Stimulated activated CD8-positive, alpha-beta memory T cell treated with anti-CD3 and anti-CD28 coated beads, Interleukin-4, amount 100 ng/mL, for 24 hours (primary cell): ENCODE measurements around the gene SLC25A17.
"Not testable (repeated sequence)": the region's sequence is repeated elsewhere in the genome, so short reads cannot be mapped to it uniquely, and the experiment has no call there.

Experiments
- DNase-seq: peaks from one replicate; pipeline ENCODE4 v3.0.0-alpha.2; 2020; ENCODE audit warnings: low read depth

The SLC25A17 gene

GRCh38 chr22:40818192-40818746 lies 877 bp downstream of the SLC25A17 start:
- no peak for DNase-seq

DNA sequence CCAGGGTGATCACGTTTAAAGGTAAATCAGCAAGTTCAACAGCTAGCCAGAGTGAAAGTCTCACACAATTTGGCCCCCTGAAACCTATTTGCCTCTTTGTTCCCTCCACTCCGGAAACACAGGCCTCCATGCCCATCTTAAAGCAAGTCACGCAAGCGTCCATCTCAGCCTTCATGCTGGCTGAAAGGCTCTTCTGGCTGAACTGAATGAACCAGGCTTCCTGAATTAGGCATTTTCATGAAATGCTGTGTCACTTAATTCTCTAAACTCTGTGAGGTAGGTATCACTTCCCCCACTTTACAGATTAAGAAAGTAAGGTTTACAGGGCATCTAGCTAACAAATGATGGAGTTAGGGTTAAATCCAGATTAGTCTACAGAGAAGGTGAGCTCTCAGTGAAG lies 1.4 kb downstream of the SLC25A17 start:
- no peak for DNase-seq

DNA sequence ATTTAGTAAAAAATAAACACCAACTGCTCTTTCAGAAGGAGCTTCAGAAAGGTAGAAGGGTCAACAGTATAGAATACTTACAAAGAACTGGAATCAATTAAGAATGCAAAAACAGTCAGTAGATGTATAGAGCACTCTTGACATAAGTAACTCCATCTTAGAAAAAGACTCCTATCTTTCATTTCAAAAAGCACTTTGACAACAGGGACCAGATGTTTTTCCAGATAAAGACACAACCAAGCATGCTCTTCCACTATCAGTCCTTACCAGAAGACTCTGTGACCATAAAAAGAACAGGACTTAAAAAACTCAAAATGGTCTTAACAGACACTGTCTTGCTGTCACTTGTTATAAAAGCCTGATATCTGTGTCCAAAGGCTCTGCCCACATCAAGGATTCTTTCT lies 5.2 kb downstream of the SLC25A17 start:
- DNase-seq: no peak

DNA sequence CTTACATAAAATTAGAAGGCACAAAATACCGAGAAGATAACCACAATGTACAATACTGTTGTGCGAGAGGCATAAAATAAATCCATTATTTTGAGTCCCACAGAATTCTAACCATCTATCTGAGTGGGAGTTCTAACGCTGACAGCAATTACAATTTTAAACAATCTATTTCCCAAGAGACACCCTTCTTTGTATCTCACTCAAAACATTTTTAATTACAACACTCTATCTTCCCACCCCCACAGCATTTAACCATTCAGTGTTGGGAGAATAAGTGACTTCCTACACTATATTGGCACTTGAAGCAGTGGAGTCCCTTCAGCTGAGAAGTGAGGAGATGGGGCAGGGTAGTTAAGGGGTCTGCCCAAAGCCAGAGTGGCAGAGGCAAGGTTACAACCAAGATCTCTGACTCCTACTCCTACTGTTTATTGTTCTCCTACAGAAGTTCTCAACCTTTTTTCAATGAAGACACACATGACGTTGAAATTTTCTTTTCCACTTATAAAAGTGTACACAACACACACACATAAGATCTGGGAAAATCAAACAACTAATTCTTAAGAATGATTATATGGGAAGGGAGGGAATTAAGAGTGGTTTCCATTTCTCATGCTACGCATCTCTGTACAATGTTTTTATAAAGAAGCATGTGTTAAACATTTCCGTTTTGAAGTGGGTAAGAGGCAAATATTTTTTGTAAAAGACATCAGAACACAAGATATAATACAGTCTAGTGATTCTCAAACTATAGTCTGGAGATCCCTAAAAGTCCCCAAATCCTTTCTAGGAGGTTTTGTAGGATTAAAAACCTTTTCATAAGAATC lies 10.9 kb downstream of the SLC25A17 start:
- DNase-seq: no peak

GRCh38 chr22:40806711-40807110 lies 12.4 kb downstream of the SLC25A17 start:
- DNase-seq: no peak

DNA sequence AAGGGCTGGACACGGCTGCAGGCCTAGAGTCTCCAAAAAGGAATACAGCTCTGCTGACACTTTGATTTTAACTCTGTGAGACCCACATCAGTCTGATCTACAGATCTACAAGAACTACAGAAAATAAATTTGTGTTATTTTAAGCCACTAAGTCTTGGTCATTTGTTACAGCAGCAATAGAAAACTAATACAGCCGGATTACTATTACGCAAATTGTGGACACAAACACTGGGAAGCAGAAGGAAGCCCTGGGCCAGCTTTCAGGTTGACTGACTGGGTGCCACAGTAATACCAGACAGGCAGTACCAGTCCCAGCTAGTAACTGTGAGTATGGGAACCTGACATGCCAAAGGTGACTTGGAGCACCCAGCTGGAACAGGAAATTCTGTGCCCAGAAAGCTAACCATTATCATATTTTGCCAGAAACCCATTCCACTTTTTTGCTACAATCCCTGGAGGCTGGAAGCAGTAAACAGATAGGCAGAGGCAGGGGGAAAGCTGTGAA lies 13.4 kb downstream of the SLC25A17 start:
- no peak for DNase-seq

DNA sequence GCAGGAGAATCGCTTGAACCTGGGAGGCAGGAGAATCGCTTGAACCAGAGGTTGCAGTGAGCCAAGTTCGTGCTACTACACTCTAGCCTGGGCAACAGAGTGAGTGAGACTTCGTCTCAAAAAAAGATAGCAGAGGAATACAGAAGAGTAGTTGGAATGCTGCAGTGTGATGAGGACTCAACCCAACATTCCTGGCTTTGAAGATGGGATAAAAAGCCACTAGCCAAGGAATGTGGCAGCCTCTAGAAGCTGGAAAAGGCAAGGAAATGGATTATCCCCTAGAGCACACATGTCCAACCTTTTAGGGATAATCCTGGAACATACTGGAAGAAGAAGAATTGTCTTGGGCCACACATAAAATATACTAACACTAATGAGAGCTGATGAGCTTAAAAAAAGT lies 13.9 kb downstream of the SLC25A17 start:
- no peak for DNase-seq

DNA sequence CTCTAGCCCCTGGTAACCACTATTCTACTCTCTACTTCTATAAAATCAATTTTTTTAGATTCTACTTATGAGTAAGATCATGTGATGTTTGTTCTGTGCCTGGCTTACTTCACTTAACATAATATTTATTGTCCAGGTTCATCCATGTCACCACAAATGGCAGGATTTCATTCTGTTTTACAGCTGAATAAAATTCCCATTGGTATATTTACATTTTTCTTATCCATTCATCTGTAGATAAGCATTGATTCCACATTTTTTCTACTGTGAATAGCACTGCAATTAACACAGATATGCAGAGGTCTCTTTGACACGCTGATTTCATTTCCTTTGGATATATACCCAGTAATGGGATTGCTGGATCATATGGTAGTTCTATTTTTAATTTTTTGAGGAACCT lies 15.8 kb downstream of the SLC25A17 start:
- DNase-seq: no peak

GRCh38 chr22:40799008-40799407 lies 20.1 kb downstream of the SLC25A17 start:
- DNase-seq: no peak

DNA sequence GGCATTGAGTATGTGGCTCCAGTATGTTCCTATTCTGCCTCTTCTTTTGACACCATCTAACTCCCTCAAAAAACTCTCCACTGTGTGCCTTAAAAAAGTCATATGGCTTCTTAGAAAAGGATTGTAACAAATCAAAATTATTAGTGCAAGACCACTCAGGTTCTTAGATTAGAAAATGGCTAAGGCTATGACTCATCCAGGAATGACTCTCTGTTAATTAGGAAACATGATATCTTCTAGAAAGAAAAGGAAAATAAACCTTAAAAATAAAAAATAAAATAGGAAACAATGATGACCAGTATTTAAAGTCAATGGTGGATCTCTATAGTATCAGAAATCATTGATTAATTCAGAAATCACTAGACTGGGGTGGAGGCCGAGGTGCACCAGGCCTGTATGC lies 21.7 kb downstream of the SLC25A17 start:
- DNase-seq: no peak

DNA sequence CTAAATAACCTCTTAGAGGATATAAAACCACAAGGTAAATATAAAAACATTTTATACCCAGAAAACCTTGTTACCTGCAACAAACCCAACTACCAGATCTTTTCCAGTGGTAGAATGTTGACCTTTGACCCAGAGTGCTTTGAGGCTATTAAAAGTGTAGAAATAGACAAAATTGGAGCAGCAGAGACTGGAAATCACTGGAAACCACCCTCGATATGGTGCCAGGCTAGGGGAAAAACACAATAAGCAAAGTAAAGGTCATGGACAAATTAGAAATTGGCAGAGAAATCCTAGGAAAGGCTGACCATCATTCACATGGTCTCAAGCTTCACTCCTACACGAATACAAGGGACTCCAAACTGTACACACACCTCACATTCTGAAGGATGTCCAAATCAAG lies 26.7 kb downstream of the SLC25A17 start:
- DNase-seq: no peak

GRCh38 chr22:40791241-40791640 lies 27.9 kb downstream of the SLC25A17 start:
- DNase-seq: no peak

DNA sequence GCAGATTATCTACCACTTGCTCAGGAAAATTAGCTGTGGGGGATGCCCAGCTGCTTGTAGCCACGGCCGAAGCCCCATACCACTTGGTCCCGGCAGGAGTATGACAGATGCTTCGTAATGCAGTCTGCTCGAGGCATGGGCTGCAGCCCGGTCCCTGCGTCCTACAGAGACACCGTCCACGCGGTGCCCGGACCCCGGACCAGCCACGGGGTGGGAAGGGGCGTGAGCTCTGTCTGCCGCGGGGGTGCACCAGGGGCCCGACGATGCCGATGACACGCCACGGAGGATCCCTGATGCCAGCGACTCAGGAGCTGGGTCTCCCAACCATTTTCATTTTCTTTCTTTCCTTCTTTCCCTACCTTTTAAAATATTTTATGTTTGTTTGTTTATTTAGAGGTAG lies 30.0 kb downstream of the SLC25A17 start:
- DNase-seq: no peak

GRCh38 chr22:40782521-40782920 lies 36.6 kb downstream of the SLC25A17 start:
- no peak for DNase-seq

DNA sequence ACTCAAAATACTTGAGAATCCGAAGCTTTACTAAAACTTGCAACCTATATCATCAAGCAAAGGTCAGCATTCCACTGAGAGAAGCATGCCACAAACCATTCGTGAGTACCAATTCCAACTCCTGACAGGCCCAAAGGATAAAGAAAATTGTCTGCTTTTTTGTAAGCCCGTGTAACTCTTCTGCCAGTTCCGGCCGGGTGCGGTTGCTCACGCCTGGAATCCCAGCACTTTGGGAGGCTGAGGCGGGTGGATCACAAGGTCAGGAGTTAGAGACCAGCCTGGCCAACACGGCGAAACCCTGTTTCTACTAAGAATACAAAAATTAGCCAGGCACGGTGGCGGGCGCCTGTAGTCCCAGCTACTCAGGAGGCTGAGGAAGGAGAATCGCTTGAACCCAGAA lies 37.4 kb downstream of the SLC25A17 start:
- DNase-seq: not testable (repeated sequence)

- no peak for DNase-seq
These were observed 49.4 kb downstream of the SLC25A17 start for GRCh38 chr22:40769761-40770160.

- no peak for DNase-seq
These were observed 50.9 kb downstream of the SLC25A17 start for GRCh38 chr22:40768206-40768605.

DNA sequence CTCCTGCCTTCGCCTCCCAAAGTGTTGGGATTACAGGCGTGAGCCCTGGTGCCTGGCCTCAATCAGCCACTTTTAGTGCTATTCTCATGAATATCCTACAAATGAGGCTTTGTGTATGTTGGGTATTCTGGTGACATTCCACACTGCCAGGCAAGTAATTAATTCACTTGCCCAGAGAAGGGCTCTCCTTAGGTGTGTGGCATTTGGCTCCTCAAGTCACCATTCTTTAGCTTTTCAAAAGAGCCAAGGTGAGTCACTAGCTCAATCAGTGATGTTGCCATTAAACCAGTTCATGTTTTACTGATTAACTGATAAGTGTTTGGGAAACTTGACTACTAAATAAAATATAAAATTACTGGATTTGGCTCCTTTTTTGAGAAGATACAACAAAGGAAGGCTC lies 52.2 kb downstream of the SLC25A17 start:
- DNase-seq: no peak

DNA sequence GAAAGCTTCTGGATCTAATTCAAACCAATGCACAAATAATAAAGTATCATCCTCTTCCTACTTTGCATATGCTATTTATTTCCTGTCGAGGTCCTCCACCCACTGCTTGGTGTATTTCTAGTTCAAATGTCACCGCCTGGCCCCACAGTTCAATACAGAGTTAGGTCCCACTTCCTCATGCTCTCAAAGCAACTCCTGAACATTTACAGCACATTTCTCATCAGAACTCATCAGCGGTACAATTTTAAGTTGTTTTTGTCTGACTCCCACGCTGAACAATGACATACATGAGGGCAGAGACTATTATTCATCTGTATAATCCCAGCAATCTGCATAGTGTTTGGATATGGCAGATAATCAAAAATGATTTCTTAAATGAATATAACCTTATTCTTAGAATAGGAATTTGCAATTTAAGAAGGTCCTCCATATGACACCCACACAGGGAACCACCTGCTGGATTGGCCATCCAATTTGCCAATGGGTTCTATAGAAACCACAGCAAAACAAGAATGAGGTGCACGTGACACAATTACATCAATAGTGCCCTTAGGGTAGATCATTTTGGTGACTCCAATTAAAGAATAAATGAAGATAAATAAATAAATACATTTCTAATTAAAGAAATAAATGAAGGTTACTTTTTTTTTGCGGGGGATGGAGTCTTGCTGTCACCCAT lies 54.2 kb downstream of the SLC25A17 start:
- DNase-seq: no peak

GRCh38 chr22:40759294-40759840 lies 59.8 kb downstream of the SLC25A17 start:
- no peak for DNase-seq

- not testable (repeated sequence) for DNase-seq
These were observed 60.3 kb downstream of the SLC25A17 start for GRCh38 chr22:40758851-40759250.

DNA sequence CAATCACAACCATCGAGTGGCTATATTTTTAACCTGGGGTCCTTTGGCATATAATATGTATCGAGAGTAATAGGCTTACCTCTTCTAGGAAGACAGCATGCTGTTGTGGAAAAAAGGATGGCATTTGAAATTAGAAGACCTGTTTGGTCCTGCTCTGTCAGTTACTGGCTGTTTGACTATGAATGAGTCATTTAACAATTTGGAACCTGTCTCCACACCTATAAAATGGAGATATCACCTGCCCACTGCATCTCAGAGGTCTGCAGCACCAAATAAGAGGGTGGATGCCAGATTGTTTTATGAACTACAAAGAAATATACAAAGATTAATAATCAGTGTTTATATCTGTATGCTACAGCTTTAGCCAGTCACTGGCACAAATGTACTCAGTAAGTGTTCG lies 60.8 kb downstream of the SLC25A17 start:
- DNase-seq: no peak

DNA sequence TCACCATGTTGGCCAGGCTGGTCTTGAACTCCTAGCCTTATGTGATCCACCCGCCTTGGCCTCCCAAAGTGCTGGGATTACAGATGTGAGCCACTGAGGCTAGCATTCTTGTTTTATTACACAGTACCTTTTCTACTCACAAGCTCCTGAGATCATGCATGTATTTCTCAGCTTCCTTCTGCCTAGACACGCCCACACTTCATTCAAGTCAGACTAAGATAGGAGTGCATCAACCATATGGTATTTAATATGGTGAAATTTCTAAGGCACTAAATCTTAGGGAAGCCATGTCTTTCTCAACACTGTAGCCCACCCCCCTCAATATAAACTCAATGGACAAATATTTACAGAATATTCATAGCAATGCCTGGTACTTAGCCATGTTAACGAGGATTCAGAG lies 62.1 kb downstream of the SLC25A17 start:
- no peak for DNase-seq
